NOMO-1 treated with dmso at 0.1 percent for 144 hours (cell line): ENCODE data around the gene MLST8.
"Not testable (repeated sequence)": the region's sequence is repeated elsewhere in the genome, so short reads cannot be mapped to it uniquely, and the experiment has no call there.

Experiments used
- DNase-seq: peaks from one replicate; lab custom pipeline; 2025; ENCODE audit not compliant: unreplicated experiment; lab: John Stamatoyannopoulos, UW

The MLST8 gene

GRCh38 chr16:2244926-2245795, 39.9 kb downstream of the MLST8 start:
- DNase-seq, result no peak

- DNase-seq, result no peak
These were observed 41.1 kb downstream of the MLST8 start for GRCh38 chr16:2246301-2246885.

- no peak for DNase-seq
These were observed 45.5 kb downstream of the MLST8 start for GRCh38 chr16:2250652-2251295.

- peak; percentile 84 for DNase-seq
These were observed 46.2 kb downstream of the MLST8 start, which contains the start of gene ECI1 for GRCh38 chr16:2251296-2252111. TSS of gene ECI1 (minus strand) at chr16:2251587. CDS start at chr16:2251566, 21 bp downstream.

GRCh38 chr16:2252806-2253148, 47.5 kb downstream of the MLST8 start:
- DNase-seq, result no peak

- DNase-seq, result no peak
These were observed 48.0 kb downstream of the MLST8 start for GRCh38 chr16:2253293-2253692.

GRCh38 chr16:2256531-2257140, 51.4 kb downstream of the MLST8 start:
- no peak for DNase-seq

GRCh38 chr16:2257726-2258125, 52.5 kb downstream of the MLST8 start:
- DNase-seq, result no peak

GRCh38 chr16:2258530-2258929, 53.3 kb downstream of the MLST8 start:
- DNase-seq, result not testable (repeated sequence)
